ENCODE measurements around the gene ATP5F1D. TPM values are rescaled to one million over a fixed set of nuclear protein-coding genes. Genes with fewer than 3 reads are reported as not detected.

Gene ATP5F1D
- total RNA-seq, 1 donor from 2014 or later, result 172 TPM

DNA sequence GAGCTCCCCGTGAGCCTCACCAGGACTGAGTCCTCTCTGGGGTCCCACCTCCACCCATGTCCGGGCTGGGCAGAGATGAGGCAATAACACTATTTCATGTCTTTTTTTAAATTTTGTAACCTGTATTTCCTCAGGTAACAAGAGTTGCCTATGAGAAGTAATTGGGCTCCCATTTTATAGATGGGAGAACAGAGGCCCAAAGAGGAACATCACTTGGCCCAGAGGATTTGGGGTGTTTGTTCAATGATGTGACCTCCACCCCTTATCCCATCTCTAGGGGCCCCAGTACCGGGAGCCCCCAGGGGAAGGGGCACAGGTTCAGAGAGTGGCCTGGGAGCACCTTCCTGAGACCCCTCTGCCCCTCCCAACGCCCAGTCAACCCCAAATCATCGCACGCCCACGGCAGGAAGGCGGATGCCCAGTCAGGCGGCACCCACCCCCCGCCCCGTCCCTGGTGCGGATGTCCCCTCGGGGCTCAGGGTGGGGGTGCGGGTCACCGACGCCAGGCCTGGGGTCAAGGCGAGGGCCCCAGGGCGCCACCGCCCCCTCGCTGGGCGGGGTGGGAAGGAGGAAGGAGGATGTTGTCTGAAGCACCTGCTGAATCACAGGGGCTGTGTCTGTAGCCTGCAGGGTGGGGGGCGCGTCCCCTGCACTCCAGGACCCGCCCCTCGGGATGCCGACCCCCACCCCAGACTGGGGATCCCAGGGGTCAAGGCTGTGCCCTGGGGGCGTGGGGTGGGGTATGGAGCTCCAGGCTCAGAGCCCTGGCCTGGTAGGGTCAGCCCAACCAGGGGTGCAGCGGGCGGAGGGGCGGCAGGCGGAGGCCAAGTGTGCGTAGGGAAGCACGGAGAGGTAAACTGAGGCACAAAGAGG, 18.6 kb downstream of the ATP5F1D start:
- DNase-seq (peak; percentile 71), ATAC-seq (ENCODE audit: low read depth) (peak; percentile 6)
- peaks cover 82% of the 10 kb centered on the region for H3K4me1 Mint-ChIP-seq
- ChIA-PET CTCF (interaction anchor here (9.8 kb wide), 1 partner anchor 17 kb away, joined by 540 read pairs; the partner anchor contains the start of gene ATP5F1D), POLR2A (interaction anchor here (0.6 to 11.5 kb wide), 11 partner anchors 8 to 1400 kb away, joined by 4 to 824 read pairs (median 4); partner anchors contain the start of genes ATP5F1D, CBARP, CIRBP and CNN2)
- peaks cover 26% of the 10 kb centered on the region for H3K36me3 Mint-ChIP-seq (ENCODE audit: low read depth)
- no peaks in the 10 kb centered on the region for H3K9me3 Mint-ChIP-seq
- peak overlapping the region; percentile 98 for H3K27ac Mint-ChIP-seq
- H3K4me3 Mint-ChIP-seq, result peak overlapping the region; percentile 91
- intact Hi-C loops (cut with micrococcal nuclease), result loop anchor here (1.0 to 5.0 kb wide), 2 partner anchors 11 to 353 kb away; no protein-coding TSS in a partner anchor
- no peak for TF ChIP-seq CTCF (IDR thresholded peaks at IDR 0.05)
- no peaks in the 10 kb centered on the region for H3K27me3 Mint-ChIP-seq

- Mint-ChIP-seq H3K4me3 (peak overlapping the region; percentile 91), H3K36me3 (ENCODE audit: low read depth) (peaks cover 18% of the 10 kb centered on the region), H3K4me1 (peaks cover 82% of the 10 kb centered on the region), H3K27me3 (no peaks in the 10 kb centered on the region), H3K9me3 (no peaks in the 10 kb centered on the region), H3K27ac (peak overlapping the region; percentile 98)
- intact Hi-C loops (cut with micrococcal nuclease), result loop anchor here (1.0 to 5.0 kb wide), 4 partner anchors 8 to 354 kb away; partner anchors contain the start of gene CIRBP
- DNase-seq (peak; percentile 95), ATAC-seq (ENCODE audit: low read depth) (peak; percentile 63)
- ChIA-PET CTCF (interaction anchor here (3.6 to 9.8 kb wide), 2 partner anchors 8 to 18 kb away, joined by 11 to 540 read pairs; partner anchors contain the start of gene ATP5F1D), POLR2A (interaction anchor here (0.6 to 11.5 kb wide), 9 partner anchors 8 to 234 kb away, joined by 4 to 824 read pairs (median 6); partner anchors contain the start of genes ABCA7, ATP5F1D, CBARP and CIRBP)
- TF ChIP-seq CTCF (IDR thresholded peaks at IDR 0.05), result no peak
Observed at GRCh38 chr19:1260749-1261537, 19.4 kb downstream of the ATP5F1D start.

- no peaks in the 10 kb centered on the region for H3K9me3 Mint-ChIP-seq
- intact Hi-C loops (cut with micrococcal nuclease), result loop anchor here (1.0 to 5.0 kb wide), 3 partner anchors 8 to 354 kb away; partner anchors contain the start of gene CIRBP
- peak overlapping the region; percentile 97 for H3K27ac Mint-ChIP-seq
- POLR2A ChIA-PET, result interaction anchor here (0.8 to 11.5 kb wide), 9 partner anchors 7 to 353 kb away, joined by 3 to 824 read pairs (median 6); partner anchors contain the start of genes ABCA7, ATP5F1D, CBARP and CIRBP
- no peaks in the 10 kb centered on the region for H3K27me3 Mint-ChIP-seq
- H3K4me1 Mint-ChIP-seq, result peaks cover 79% of the 10 kb centered on the region
- peak overlapping the region; percentile 91 for H3K4me3 Mint-ChIP-seq
- ATAC-seq (ENCODE audit: low read depth), result no peak
- H3K36me3 Mint-ChIP-seq (ENCODE audit: low read depth), result peaks cover 12% of the 10 kb centered on the region
- DNase-seq, result peak; percentile 52
- TF ChIP-seq CTCF (IDR thresholded peaks at IDR 0.05), result no peak
- CTCF ChIA-PET, result interaction anchor here (3.6 to 9.8 kb wide), 2 partner anchors 9 to 19 kb away, joined by 11 to 540 read pairs; partner anchors contain the start of gene ATP5F1D
Observed at GRCh38 chr19:1261538-1261797, 19.9 kb downstream of the ATP5F1D start.

- DNase-seq (peak; percentile 53), ATAC-seq (ENCODE audit: low read depth) (no peak)
- Mint-ChIP-seq H3K9me3 (no peaks in the 10 kb centered on the region), H3K27me3 (no peaks in the 10 kb centered on the region), H3K27ac (peak overlapping the region; percentile 97), H3K36me3 (ENCODE audit: low read depth) (peaks cover 8% of the 10 kb centered on the region), H3K4me3 (peak overlapping the region; percentile 91), H3K4me1 (peaks cover 78% of the 10 kb centered on the region)
- intact Hi-C loops (cut with micrococcal nuclease), result loop anchor here (1.0 to 5.0 kb wide), 3 partner anchors 7 to 355 kb away; partner anchors contain the start of gene CIRBP
- ChIA-PET CTCF (interaction anchor here (3.6 to 9.8 kb wide), 2 partner anchors 9 to 19 kb away, joined by 11 to 540 read pairs; partner anchors contain the start of gene ATP5F1D), POLR2A (interaction anchor here (0.8 to 11.5 kb wide), 9 partner anchors 7 to 354 kb away, joined by 3 to 824 read pairs (median 6); partner anchors contain the start of genes ABCA7, ATP5F1D, CBARP and CIRBP)
- TF ChIP-seq CTCF (IDR thresholded peaks at IDR 0.05), result no peak
Observed at GRCh38 chr19:1261798-1262622, 20.5 kb downstream of the ATP5F1D start.
